ENCODE data around the gene NSF.

The NSF gene

DNA sequence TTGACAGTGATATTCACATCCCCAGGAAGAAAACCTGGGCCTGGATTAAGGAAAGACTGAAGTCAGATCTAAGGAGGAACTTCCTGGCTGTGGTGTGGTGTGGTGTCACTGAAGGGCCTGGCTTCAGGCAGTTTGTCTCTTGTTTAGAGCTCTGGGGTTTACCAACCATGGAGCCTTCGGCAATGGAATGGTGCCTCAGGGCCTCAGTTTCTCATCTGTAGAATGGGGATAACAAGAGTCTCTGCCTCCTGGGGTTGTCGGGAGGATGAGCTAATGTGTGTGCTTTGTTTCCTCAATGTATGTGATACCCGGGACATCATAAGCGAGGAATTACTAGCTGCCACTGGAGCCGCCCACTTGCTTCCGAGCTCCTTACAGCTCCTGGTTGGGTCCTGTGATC, 215.3 kb downstream of the NSF start:
- peaks cover 16% of the 10 kb centered on the region for H3K27me3 ChIP-seq
- TF ChIP-seq CTCF (IDR thresholded peaks at IDR 0.05) = no peak

More for the DNA sequence above, 215.3 kb downstream of the NSF start:
- Histone ChIP-seq H3K9me3 (no peaks in the 10 kb centered on the region), H3K4me3 (ENCODE audit: low read depth in 1 of 2, low read length in 1 of 2) (no peak overlapping the region), H3K4me1 (ENCODE audit: control insufficient read depth in 1 of 2, insufficient read depth in 1 of 2, low read depth in 1 of 2, low read length in 1 of 2) (no peaks in the 10 kb centered on the region), H3K27ac (no peak overlapping the region), H3K36me3 (no peaks in the 10 kb centered on the region)
